ENCODE data around the gene TPCN1.

- TF ChIP-seq POLR2AphosphoS5 (IDR thresholded peaks at IDR 0.05; ENCODE audit: insufficient read depth in 1 of 2, low read depth in 1 of 2): no peak
- TF ChIP-seq CTCF (IDR thresholded peaks at IDR 0.05): no peak
Measured at GRCh38 chr12:113198296-113198695, 23.0 kb upstream of the TPCN1 start.
